ENCODE results near the gene NTM.

NTM gene

DNA sequence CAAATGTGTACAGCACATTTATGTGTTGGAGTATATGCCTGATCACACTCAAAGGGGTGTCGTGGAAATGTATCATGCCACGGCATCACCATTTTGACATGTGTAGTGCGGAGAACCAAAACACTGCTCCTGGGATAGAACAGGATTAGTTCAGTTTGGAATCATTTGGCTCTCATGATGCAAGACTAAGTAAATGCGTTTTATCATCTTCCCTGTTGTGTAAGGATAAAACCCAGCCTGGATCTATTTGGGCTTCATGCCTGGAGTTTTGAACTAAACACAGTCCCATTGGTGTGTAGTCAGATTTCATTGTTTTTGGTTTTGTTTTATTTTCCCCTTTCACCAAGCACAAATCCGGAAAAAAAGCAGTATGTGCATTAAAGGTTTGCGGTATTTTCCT lies 574.3 kb downstream of the NTM start:
- no peak for DNase-seq

DNA sequence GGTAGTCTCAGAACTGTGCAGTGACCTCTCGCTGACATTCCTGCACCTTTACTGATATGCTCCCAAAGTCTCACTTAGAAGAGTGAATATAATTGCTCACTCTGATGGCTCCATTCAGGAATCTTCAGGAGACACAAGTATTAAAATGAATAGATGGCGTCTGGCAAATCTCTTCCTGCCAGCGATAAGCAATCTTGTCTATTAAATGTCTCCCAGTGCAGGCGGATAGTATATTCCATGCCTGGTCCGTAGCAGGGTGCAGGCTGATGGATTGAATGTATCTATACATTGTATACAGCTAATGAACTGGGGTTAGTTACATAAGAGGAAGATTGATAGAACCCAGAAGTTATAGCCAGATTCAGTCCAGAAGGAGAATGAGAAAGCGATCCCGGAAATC lies 575.3 kb downstream of the NTM start:
- DNase-seq: no peak

DNA sequence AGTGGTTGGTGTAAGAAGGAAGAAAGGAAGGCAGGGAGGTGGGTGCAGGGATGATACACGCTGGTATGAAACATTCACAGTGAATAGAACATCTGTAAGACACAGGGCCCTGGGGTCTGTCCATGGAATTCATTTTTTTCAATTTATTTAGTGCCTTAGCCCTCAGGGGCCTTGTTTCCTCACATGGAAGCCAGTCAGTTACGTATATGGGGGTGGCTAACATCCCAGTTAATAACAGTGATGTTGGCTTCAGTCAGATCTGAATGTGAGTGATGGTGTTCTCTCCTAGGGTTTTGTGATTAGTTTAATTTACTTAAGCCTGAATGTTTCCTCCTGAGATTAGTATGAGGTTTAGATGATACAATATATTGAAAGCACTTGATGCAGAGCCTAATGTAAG lies 577.1 kb downstream of the NTM start:
- DNase-seq: no peak

DNA sequence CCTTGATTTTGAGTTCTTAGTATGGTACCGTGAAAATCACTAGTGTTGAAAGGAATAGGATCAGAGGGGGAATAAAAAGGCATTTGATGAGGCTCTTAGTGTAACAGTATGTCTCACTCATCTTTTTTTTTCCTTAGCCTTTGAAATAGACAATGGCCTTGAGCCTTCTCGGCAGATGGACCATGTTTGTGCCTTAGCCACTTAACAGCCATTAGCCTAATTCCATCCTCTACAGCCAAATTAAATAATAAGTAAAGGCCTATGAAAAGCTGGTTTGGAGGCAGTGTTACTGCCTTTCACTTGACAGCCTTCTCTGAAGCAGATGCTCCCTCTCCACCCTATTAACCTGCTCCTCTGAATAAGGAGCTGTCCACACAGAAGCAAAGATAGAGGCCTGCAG lies 580.7 kb downstream of the NTM start:
- no peak for DNase-seq

DNA sequence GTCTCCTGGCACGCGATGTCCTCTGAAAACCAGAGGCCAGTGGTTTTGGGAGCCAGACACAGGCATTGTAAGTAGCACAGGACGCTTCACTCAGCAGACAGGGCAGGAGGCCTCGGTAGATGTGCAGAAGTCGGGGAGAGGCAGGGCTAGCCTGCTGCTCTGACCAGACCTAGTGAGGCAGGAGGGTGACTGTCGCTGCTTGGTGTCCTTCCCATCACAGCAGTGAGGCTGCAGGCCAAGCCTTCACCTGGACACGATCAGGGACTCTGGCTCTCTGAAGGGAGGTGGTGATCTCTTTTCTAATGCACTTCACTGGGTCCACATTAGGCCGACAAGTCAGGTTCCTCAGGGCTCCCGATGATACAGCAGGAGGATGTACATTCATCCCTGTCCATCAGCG lies 583.7 kb downstream of the NTM start:
- DNase-seq: no peak

GRCh38 chr11:131955904-131956303 lies 585.5 kb downstream of the NTM start:
- DNase-seq: no peak

GRCh38 chr11:131957201-131957600 lies 586.8 kb downstream of the NTM start:
- no peak for DNase-seq

DNA sequence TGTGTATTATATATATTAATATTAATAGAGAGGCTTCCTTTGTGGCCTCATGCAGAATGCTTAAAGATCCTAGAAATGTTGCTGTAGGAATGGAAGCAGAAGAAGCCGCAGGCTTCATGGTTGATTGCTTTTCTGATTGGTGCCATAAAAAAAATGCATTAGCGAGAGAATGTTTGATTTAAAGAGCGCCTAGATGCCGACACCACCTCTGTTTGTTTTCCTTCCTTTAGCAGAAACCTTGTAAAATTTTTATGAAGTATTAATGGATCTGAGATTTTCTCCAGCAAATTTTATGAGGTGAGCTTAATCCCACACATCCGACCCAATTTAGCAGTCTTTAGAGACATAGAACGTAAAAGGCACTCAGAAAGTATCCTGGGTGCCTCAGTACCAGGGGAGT lies 587.5 kb downstream of the NTM start:
- no peak for DNase-seq

DNA sequence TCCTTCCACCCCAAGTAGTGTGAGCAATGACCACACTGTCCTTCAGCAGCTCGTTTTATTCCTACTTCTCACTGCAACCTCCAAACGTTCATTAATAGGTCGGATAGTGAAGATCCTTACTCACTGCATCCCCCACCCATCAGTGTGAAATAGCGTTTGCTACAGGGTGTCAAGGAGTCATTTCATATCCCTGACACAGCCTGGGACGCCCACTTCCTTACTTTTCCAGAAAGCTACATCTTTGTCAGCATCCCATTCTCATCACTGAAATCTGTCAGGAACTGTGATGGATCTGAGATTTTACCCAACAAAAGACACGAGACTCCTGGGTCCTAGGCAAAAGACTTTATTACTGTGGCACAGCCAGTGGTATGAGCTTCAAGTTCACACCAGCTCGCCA lies 592.4 kb downstream of the NTM start:
- no peak for DNase-seq

DNA sequence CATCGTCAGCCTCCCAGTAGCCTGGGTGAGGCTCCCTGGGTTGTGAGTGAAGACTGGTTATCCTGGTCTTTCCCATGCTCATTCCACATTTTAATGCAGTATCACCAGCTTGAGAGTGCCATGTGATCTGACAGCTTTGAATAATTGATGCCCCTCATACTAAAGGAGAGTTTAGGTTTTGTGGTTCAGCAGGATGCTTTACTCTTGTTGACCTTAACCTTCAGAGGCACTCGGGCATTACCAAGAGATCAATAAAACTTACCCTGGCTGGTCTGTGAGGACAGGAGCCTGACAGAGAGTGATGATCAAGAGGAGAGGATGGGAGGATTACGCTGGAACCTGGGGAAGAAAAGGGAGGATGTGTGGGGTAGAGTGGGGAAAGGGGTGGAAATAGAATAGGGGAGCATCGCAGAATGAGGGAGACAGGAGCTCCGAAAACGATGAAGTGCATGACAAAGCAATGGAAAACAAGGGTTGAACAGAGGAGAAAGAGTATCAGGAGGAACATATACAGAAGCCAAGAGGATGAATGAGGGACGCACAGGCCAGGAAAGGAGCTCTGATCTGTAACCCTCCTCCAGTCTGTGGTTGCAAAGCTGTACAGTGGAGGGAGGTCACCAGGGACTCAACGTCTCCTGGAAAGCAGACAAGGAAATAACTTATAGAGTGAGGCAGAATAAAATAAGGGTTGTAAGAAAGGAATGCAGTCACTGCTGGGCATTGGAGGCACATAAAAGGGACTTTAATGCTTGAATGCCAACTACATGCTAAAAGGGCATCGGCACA lies 594.5 kb downstream of the NTM start:
- DNase-seq: no peak

DNA sequence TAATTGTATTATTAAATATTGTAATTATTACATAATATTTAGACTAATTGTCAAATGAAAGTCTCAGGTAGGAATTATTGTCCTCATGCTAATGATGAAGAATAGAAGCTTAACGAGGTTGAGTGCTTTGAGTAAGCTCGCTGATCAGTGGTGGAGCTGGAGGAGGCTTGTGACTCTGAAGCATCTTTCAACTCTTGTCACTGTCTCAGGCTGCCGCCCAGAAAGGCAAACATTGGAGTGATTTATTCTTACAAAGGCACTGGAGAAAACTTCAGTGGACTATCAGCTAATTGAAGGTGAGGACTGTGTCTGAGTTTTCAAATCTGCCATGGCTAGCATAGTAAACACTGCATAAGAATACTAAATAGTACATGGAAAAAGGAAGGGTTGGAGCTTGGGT lies 595.1 kb downstream of the NTM start:
- no peak for DNase-seq

DNA sequence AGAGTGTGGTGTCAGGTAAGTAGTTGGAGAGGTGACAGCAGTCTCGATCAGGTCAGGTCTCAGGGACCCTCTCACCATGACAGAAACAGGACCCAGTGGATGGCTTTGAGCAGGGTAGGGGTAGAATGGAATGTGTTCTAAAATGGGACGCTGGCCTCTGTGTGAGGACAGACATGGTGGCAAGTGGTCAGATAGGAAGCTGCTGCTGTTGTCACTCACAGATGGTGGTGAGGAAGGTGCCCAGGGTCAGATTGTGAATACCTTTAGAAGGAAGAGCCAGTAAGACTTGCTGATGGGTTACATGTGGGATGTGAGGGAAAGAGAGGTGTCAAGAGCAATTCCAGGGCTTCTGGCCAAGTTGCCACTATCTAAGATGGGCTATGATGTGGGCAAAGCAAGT lies 596.3 kb downstream of the NTM start:
- no peak for DNase-seq

DNA sequence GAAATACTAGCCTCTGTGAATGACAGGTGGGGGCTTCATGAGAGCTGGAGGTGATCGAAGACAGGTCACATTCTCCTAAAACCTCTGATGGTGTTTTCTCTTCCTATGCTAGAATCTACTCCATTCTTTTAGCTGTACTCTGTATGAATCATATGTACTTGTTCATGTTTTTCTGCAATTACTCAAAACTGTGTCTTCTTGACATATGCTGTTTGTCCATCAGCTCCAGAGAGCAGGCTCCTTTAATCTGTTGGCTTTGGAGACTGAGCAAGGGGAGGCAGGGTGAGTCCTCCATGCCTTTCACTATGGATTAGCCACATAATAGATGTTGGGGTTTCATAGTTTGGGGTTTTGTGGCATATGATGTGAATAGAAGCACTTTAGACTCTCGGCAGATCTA lies 598.8 kb downstream of the NTM start:
- no peak for DNase-seq

DNA sequence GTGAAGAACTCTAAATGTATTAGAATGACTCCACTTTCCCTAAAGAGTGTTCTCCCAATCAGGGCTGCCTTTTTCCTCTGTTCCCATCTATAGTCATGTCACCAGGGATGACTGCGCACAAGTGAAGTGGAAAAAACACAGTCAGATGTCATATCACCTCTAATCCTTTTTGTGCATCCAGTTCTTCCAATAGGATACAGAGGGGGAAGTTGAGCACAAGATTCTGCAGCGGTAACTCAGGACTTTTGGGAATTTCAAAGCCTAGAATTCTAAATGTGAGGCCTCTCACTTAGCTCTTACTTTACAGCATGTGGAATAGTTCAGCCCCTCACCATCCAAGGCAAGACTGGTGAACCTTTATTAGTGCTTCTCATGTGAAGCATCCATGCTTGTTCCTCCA lies 602.6 kb downstream of the NTM start:
- no peak for DNase-seq

- no peak for DNase-seq
Observed at GRCh38 chr11:131975619-131976018, 605.2 kb downstream of the NTM start.

- DNase-seq: no peak
Observed at GRCh38 chr11:131976021-131976420, 605.6 kb downstream of the NTM start.

GRCh38 chr11:131977231-131977630 lies 606.8 kb downstream of the NTM start:
- DNase-seq: no peak

DNA sequence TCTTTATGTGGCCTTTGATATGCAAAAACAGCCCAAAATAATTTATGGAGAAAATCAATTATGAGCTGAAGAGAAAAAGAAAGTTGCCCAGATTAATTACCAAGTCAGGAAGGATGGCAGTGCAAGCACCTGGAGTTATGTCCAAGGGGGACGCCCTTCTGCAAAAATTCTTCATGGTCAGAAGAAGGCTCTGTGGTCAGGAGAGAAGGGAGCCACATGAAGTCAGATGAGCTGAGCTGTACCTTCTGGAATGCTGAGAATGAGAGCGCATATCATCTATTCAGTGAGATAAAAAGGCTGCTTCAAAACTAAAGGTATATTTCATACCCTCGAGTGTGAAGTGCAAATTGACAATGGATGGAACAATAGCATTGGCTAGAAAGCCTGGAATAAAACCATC lies 607.4 kb downstream of the NTM start:
- DNase-seq: no peak

GRCh38 chr11:131978351-131978750 lies 607.9 kb downstream of the NTM start:
- no peak for DNase-seq

- DNase-seq: no peak
Observed at GRCh38 chr11:131979364-131979763, 608.9 kb downstream of the NTM start.

- no peak for DNase-seq
Observed at GRCh38 chr11:131980199-131980598, 609.8 kb downstream of the NTM start.

- DNase-seq: no peak
Observed at GRCh38 chr11:131980888-131981668, 610.7 kb downstream of the NTM start.

DNA sequence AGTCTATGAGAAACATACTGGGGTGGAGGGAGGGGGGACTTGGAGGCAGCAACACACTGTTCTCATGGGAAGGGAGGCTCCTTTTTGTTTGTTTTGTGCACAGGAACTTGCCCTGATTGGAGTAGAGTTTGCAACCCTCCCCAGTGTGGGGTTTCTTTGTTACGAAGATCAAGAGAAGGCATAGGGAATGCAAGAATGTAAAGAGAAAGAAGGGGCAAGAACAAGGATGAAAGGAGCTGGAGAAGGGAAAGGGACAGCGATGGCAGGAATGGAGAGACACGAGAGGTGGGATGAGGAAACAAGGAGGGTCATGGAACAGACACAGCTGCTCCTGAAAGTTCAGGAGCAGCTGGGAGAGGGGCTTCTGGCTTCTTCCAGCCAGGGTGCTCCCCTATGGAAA lies 611.7 kb downstream of the NTM start:
- DNase-seq: no peak

- DNase-seq: no peak
Observed at GRCh38 chr11:131985846-131986301, 615.5 kb downstream of the NTM start.

GRCh38 chr11:131987703-131988102 lies 617.3 kb downstream of the NTM start:
- DNase-seq: no peak
